Endothelial cell of umbilical vein (primary cell): ENCODE results near the gene PRIM1. TPM values are rescaled to one million over a fixed set of nuclear protein-coding genes. Genes with fewer than 3 reads are reported as not detected.

Experiments used
- BruUV-seq: library from RNA; stranded (reverse); fragments of 400-500 nt; replicated peaks from 2 replicates; lab custom pipeline; 2021; lab: Mats Ljungman, UMichigan
- CTCF ChIA-PET: fragments of 300-600, 350-600 bp; sonication (Branson Sonifier 250); formaldehyde crosslinking; loops from one replicate; lab custom pipeline; 2021; ENCODE audit warnings: antibody characterized with exemption, inconsistent platforms; lab: Charles Lee
- POLR2A ChIA-PET: fragments of 300-600, 350-600 bp; sonication (Branson Sonifier 250); formaldehyde crosslinking; loops from one replicate; lab custom pipeline; 2021; ENCODE audit warnings: antibody characterized with exemption, inconsistent platforms; lab: Charles Lee
- DNase-seq: peaks from one replicate; pipeline ENCODE4 v3.0.0-alpha.2; 2011; ENCODE audit warnings: low read depth, low spot score
- FAIRE-seq: peaks from 2 replicates; lab custom pipeline; 2011; peaks lifted over from hg19 to GRCh38; lab: Jason Lieb, UNC
- H2AFZ ChIP-seq: 2 replicates; pipeline ENCODE4 v1.6.0; 2012; ENCODE audit warnings: low read depth, low read length, control low read depth, inconsistent platforms
- H3K27ac ChIP-seq: 2 replicates; pipeline ENCODE4 v1.5.1; 2011; ENCODE audit warnings: low read depth, mild to moderate bottlenecking, control low read depth, low read length, moderate library complexity; ENCODE audit not compliant: insufficient read depth
- H3K27me3 ChIP-seq, 2 experiments: 2 replicates each; pipeline versions ENCODE4 v1.6.0 to v1.6.1; 2011; ENCODE audit warnings: low read length in 2 of 2, mixed read lengths in 1 of 2; ENCODE audit not compliant: control insufficient read depth in 2 of 2, insufficient read depth in 2 of 2
- H3K36me3 ChIP-seq, 2 experiments: 2 replicates in 1 of 2; 3 replicates in 1 of 2; pipeline ENCODE4 v1.5.1; 2011; ENCODE audit warnings: low read length in 2 of 2, mild to moderate bottlenecking in 1 of 2, moderate library complexity in 1 of 2; ENCODE audit not compliant: control insufficient read depth in 2 of 2, insufficient read depth in 2 of 2; ENCODE audit errors: extremely low read depth in 1 of 2
- H3K4me1 ChIP-seq: 3 replicates; pipeline ENCODE4 v1.5.1; 2011; ENCODE audit warnings: mild to moderate bottlenecking, low read length; ENCODE audit not compliant: control insufficient read depth, insufficient read depth; ENCODE audit errors: extremely low read depth
- H3K4me2 ChIP-seq: 2 replicates; pipeline ENCODE4 v1.6.1; 2011; ENCODE audit warnings: low read length, control low read depth, mixed read lengths; ENCODE audit not compliant: insufficient read depth
- H3K4me3 ChIP-seq, 3 experiments: fragments of 200-600 bp in 1 of 3; sonication (generic), shearing (Covaris generic) in 1 of 3; replicated peaks in 1 of 3; 2 replicates each; pipeline ENCODE4 v1.5.1; 2011 to 2016; ENCODE audit warnings: control low read depth in 3 of 3, low read length in 3 of 3, mild to moderate bottlenecking in 2 of 3, inconsistent platforms in 1 of 3, low read depth in 1 of 3, moderate library complexity in 1 of 3; ENCODE audit not compliant: insufficient read depth in 1 of 3
- H3K79me2 ChIP-seq: 2 replicates; pipeline ENCODE4 v1.6.0; 2012; ENCODE audit warnings: low read length, inconsistent platforms; ENCODE audit not compliant: control insufficient read depth, insufficient read depth
- H3K9ac ChIP-seq: replicated peaks from 2 replicates; pipeline ENCODE3; 2011; ENCODE audit warnings: low read length, control low read depth; ENCODE audit not compliant: insufficient read depth; ENCODE audit errors: extremely low read depth
- H3K9me1 ChIP-seq: replicated peaks from 3 replicates; pipeline ENCODE4 v1.6.0; 2011; ENCODE audit warnings: mild to moderate bottlenecking, low read length; ENCODE audit not compliant: control insufficient read depth, insufficient read depth; ENCODE audit errors: extremely low read depth
- H3K9me3 ChIP-seq: replicated peaks from 2 replicates; pipeline ENCODE4 v1.5.1; 2012; ENCODE audit warnings: low read length, inconsistent platforms; ENCODE audit not compliant: control insufficient read depth, insufficient read depth
- H4K20me1 ChIP-seq: replicated peaks from 2 replicates; pipeline ENCODE3; 2011; ENCODE audit warnings: mild to moderate bottlenecking, low read length; ENCODE audit not compliant: control insufficient read depth, insufficient read depth; ENCODE audit errors: extremely low read depth
- CTCF ChIP-seq, 2 donors: IDR thresholded peaks; 1 replicate in 1 of 2; 2 replicates in 1 of 2; pipeline ENCODE4 v1.5.1; 2011; ENCODE audit warnings: low read length in 2 of 2, mild to moderate bottlenecking in 2 of 2, moderate library complexity in 2 of 2, control low read depth in 1 of 2, inconsistent platforms in 1 of 2, low read depth in 1 of 2; ENCODE audit not compliant: insufficient read depth in 1 of 2; ENCODE audit errors: extremely low read depth in 1 of 2
- EZH2 ChIP-seq: IDR thresholded peaks from 2 replicates; pipeline ENCODE4 v1.6.1; 2012; ENCODE audit warnings: borderline replicate concordance, low read depth, mild to moderate bottlenecking, moderate library complexity, low read length, inconsistent platforms; ENCODE audit not compliant: severe bottlenecking
- GATA2 ChIP-seq: IDR thresholded peaks from 2 replicates; pipeline ENCODE4 v1.7.0; 2011; ENCODE audit warnings: low read depth, mild to moderate bottlenecking, moderate library complexity, mixed read lengths, low read length; ENCODE audit not compliant: insufficient read length, insufficient read depth
- MYC ChIP-seq: IDR thresholded peaks from one replicate; pipeline ENCODE4 v1.6.1; 2011; ENCODE audit warnings: mild to moderate bottlenecking, low read depth, low read length
- POLR2A ChIP-seq: IDR thresholded peaks from 2 replicates; pipeline ENCODE4 v1.6.1; 2012; ENCODE audit warnings: low read depth, mild to moderate bottlenecking, control low read depth, low read length
- POLR2AphosphoS5 ChIP-seq: IDR thresholded peaks from 2 replicates; pipeline ENCODE4 v1.6.1; 2012; ENCODE audit warnings: low read depth, mild to moderate bottlenecking, control low read depth, low read length, moderate library complexity; ENCODE audit not compliant: insufficient read depth
- dilution Hi-C: fragments of 300-500 bp; cut with MboI; formaldehyde crosslinking; loops from one replicate; pipeline ENCODE4 v1.15.0; 2019; ENCODE audit warnings: low sequenced_read_pairs; ENCODE audit not compliant: extremely low pct_ligation_motif_present
- intact Hi-C: fragments of 100-400 bp; cut with micrococcal nuclease; formaldehyde crosslinking; loops from one replicate; pipeline ENCODE4 v1.10.0; 2022
- polyA plus RNA-seq, 4 experiments: library from polyadenylated mRNA; depleted of rRNA in 3 of 4; stranded (reverse) in 3 of 4; unstranded in 1 of 4; fragments of >200 nt; gene quantifications; 2 replicates each; pipeline versions ENCODE4 v1.2.1 to v1.2.3, GENCODE V29; 2011 to 2012; ENCODE audit warnings: missing spikeins in 1 of 4
- total RNA-seq: library from RNA; stranded (reverse); gene quantifications from 2 replicates; pipeline ENCODE4 v1.2.3, GENCODE V29; 2021

The PRIM1 gene
- total and polyA plus RNA-seq, 2 donors (not counting 3 experiments of a cell fraction or from before 2014, with no cell fraction given), result 10.9 to 12.1 TPM

GRCh38 chr12:56749359-56749758 lies 2.8 kb downstream of the PRIM1 start:
- H3K4me2 ChIP-seq, result no peak overlapping the region
- H3K4me3 ChIP-seq, result no peak overlapping the region
- H3K9me3 ChIP-seq, result no peaks in the 10 kb centered on the region
- DNase-seq (no peak), FAIRE-seq (no peak)
- peaks cover 11% of the 10 kb centered on the region for H3K4me1 ChIP-seq
- no peaks in the 10 kb centered on the region for H3K36me3 ChIP-seq
- H3K27ac ChIP-seq, result no peak overlapping the region
- TF ChIP-seq POLR2A, result no peak
- TF ChIP-seq GATA2, result no peak
- no peak for TF ChIP-seq MYC
- TF ChIP-seq EZH2, result no peak
- TF ChIP-seq CTCF (IDR thresholded peaks at IDR 0.05; ENCODE audit: extremely low read depth in 1 of 2, insufficient read depth in 1 of 2, low read depth in 1 of 2, low read length in 2 of 2), result no peak
- TF ChIP-seq POLR2AphosphoS5, result no peak
- intact Hi-C loops, result no loop called here
- no TSS peak for BruUV-seq
- no peak overlapping the region for H3K9ac ChIP-seq
- H3K9me1 ChIP-seq, result no peaks in the 10 kb centered on the region
- H2AFZ ChIP-seq, result no peak overlapping the region
- ChIA-PET POLR2A (interaction anchor here (1.1 kb wide), 1 partner anchor 62 kb away, joined by 5 read pairs; the partner anchor contains the start of gene PTGES3), CTCF (no interaction called here)
- H4K20me1 ChIP-seq, result no peaks in the 10 kb centered on the region
- H3K79me2 ChIP-seq, result peaks cover 4% of the 10 kb centered on the region
- dilution Hi-C loops, result no loop called here
- H3K27me3 ChIP-seq, result no peaks in the 10 kb centered on the region
